Stimulated activated effector memory CD8-positive, alpha-beta T cell treated with anti-CD3 and anti-CD28 coated beads, Interleukin-12 subunit alpha, Interleukin-12 subunit beta, amount 100 ng/mL, for 72 hours (primary cell): Measurements from ENCODE around the gene PABPC1L2A.
"Not testable (repeated sequence)": the region's sequence is repeated elsewhere in the genome, so short reads cannot be mapped to it uniquely, and the experiment has no call there.

Source experiments
- ATAC-seq: fragments of 150-1000 bp; cut with Tn5 transposase; 2 replicates; pipeline ENCODE4 v1.10.0; 2021
- DNase-seq, 2 donors: peaks; one replicate each; pipeline ENCODE4 v3.0.0; 2021 to 2022; ENCODE audit warnings: low spot score in 2 of 2
- H3K27ac Mint-ChIP-seq: one replicate; pipeline ENCODE4 v1.8.0; 2022; ENCODE audit warnings: mild to moderate bottlenecking, mixed read lengths
- H3K36me3 Mint-ChIP-seq: one replicate; pipeline ENCODE4 v1.8.0; 2022; ENCODE audit warnings: mild to moderate bottlenecking, mixed read lengths
- H3K4me1 Mint-ChIP-seq: one replicate; pipeline ENCODE4 v1.8.0; 2022; ENCODE audit warnings: mixed read lengths
- H3K4me3 Mint-ChIP-seq: one replicate; pipeline ENCODE4 v1.8.0; 2022; ENCODE audit warnings: mild to moderate bottlenecking, mixed read lengths
- H3K9me3 Mint-ChIP-seq: one replicate; pipeline ENCODE4 v1.8.0; 2022; ENCODE audit warnings: mixed read lengths

PABPC1L2A gene

DNA sequence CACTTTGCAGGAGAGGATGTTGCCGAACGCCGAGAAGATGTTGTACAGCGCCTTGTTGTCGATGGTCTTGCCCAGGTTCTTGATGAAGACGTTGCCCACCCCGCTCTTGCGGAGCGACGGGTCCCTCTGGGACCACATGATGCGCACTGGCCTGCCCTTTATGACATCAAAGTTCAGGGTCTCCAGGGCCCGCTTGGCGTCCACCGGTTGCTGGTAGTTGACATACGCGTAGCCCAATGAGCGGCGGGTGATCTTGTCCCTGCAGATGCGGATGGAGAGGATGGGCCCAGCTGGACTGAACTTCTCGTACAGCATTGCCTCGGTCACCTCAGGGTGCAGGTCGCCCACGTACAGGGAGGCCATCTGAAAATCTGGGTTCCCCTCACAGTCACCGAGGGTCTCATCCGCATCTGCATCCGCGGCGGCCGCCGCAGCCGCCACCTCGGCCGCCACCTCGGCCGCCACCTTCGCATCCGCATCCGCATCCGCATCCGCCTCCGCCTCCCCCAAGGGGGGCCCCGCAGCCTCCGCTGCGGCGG lies at the start of gene PABPC1L2A:
PABPC1L2A (minus strand) TSS at position 489 of the 539 bp plus-strand sequence; CDS start at position 363, 126 bp downstream.
- H3K4me1 Mint-ChIP-seq, H3K4me3 Mint-ChIP-seq, ATAC-seq, DNase-seq, H3K9me3 Mint-ChIP-seq, H3K36me3 Mint-ChIP-seq, H3K27ac Mint-ChIP-seq: not testable (repeated sequence)

DNA sequence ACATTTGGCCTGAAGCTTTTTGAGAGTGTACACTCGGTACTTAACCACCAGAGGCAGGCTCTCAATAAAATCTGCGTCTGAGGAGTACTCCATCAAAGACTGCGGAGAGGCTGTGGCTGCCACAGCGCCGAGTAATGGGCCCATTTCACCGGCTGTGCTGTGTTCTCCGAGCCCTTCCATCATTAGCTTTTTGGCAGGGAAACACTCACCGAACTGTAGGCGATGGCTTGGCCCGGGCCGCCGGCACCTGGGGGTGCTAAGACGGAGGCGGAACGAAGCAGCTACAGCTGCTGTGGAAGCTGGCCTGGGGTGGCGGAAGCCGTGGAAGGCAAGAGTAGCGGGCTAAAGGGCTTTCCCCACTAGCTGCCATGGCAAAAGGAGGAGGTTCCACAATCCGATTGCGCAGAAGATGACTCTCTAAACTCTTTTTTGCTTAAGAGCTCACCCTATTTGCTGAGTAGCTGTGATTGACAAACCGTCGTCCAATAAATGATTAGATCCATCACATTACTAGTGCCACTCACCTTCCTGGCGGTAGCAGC lies 48.5 kb upstream of the PABPC1L2A start:
- no peak overlapping the region for H3K4me3 Mint-ChIP-seq

DNA sequence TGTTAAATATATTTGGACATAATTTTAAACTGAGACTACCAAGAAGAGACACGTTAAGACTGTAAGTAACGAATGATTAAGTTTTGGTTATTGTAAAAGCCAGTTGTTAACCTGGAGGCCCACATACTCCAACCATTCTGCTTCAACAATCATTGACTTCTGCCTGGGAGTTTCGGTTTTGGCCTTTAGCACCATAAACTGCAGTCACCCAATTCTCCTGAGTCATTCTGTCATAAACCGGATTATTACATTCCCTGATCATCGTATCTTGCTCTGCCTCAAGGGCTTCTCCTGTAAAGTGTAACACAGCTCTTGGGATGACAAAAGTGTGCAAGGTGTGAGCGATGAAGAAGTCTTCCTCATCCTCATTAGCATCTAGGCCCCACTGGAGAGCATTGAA lies 46.9 kb upstream of the PABPC1L2A start:
- Mint-ChIP-seq H3K4me1 (no peaks in the 10 kb centered on the region), H3K4me3 (no peak overlapping the region), H3K36me3 (no peaks in the 10 kb centered on the region), H3K9me3 (peaks cover 3% of the 10 kb centered on the region), H3K27ac (no peak overlapping the region)
- DNase-seq, result no peak
- ATAC-seq, result no peak

More for the DNA sequence above, 48.5 kb upstream of the PABPC1L2A start:
- H3K27ac Mint-ChIP-seq, result no peak overlapping the region
- no peak for ATAC-seq
- peaks cover 3% of the 10 kb centered on the region for H3K9me3 Mint-ChIP-seq
- H3K4me1 Mint-ChIP-seq, result no peaks in the 10 kb centered on the region
- DNase-seq, result no peak
- H3K36me3 Mint-ChIP-seq, result no peaks in the 10 kb centered on the region

DNA sequence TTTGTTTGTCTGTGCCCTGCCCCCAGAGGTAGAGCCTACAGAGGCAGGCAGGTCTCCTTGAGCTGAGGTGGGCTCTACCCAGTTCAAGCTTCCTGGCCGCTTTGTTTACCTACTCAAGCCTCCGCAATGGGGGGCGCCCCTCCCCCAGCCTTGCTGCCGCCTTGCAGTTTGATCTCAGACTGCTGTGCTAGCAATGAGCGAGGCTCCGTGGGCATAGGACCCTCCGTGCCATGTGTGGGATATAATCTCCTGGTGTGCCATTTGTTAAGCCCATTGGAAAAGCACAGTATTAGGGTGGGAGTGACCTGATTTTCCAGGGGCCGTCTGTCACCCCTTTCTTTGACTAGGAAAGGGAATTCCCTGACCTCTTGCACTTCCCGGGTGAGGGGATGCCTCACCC lies 20.2 kb upstream of the PABPC1L2A start:
- not testable (repeated sequence) for DNase-seq, ATAC-seq, H3K36me3 Mint-ChIP-seq, H3K4me1 Mint-ChIP-seq, H3K9me3 Mint-ChIP-seq, H3K27ac Mint-ChIP-seq, H3K4me3 Mint-ChIP-seq

DNA sequence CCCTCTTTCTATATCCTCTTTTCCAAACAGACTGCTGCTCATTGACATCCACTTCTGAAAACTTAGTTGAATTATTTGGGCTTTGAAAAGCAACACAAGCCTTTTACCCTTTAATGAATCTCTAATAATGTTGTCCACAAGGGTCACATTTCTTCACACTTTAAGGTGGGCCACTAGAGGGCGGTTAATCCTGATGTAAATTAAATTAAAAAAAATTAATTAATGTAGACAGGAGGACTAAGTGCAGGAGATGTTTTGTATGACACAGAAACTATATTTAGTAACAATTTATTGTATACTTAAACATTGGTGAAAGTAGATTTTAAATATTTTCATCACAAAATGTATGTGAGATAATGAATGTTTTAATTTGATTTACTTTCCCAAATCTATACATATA lies 7.5 kb upstream of the PABPC1L2A start:
- ATAC-seq, H3K27ac Mint-ChIP-seq, H3K4me3 Mint-ChIP-seq, H3K4me1 Mint-ChIP-seq, H3K36me3 Mint-ChIP-seq, H3K9me3 Mint-ChIP-seq, DNase-seq: not testable (repeated sequence)

DNA sequence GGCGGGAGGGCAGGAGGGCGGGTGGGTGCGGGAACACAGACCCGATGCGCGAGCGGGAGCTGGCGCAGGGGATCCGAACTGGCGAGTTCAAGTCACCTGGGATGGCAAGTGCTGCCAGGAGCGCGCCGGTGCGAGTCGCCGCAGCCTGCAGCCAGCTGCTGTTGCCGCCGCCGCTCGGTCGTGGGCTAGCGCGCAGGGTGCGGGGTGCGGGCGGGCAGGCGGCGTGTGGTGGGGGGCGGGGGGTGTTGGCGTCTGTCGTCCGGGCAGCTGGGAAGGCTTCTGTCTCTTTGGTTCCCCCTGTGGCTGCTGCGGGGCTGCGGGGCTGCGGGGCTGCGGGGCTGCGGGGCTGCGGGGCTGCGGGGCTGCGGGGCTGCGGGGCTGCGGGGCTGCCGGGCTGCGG lies 572 bp upstream of the PABPC1L2A start:
- ATAC-seq, H3K4me1 Mint-ChIP-seq, H3K4me3 Mint-ChIP-seq, H3K27ac Mint-ChIP-seq, H3K9me3 Mint-ChIP-seq, H3K36me3 Mint-ChIP-seq, DNase-seq: not testable (repeated sequence)

DNA sequence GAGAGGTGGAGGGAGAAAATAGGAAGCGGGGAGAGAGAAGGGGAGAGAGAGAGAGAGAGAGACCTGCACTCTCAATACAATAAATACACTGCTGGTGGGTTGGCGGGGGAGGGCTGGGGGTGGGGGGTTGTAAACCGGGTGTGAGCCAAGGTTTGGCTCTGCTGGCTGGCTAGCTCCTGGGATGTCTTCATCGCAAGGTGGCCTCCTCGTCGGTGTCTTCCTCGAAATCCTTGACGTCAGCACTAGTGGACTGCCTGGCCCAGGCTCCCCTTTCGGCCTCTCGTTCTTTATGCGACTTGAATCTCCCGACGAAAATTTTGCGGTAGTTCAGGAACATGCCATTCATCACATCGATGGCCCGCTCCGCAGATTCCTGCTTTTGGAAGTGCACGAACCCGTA lies 715 bp downstream of the PABPC1L2A start:
- H3K9me3 Mint-ChIP-seq, DNase-seq, H3K27ac Mint-ChIP-seq, H3K4me3 Mint-ChIP-seq, H3K4me1 Mint-ChIP-seq, H3K36me3 Mint-ChIP-seq, ATAC-seq: not testable (repeated sequence)

DNA sequence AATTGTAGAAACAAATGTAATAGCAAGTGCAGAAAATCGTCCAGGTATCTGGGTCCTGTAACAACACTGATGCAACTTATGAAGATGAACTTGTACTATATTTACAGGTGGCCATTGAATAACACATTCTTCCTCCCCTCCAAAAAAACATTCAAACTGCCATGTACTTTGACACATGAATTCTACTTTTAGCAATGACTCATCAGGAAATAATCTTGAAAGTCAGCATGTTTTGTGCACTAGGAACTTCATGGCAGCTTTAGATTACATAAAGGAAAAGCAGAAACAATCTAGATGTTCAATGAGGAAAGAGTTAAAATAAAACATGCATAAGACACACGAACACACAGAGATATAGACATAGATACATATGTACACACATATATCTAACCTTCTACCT lies 2.5 kb downstream of the PABPC1L2A start:
- ATAC-seq (no peak), DNase-seq (no peak)
- H3K36me3 Mint-ChIP-seq, result no peaks in the 10 kb centered on the region
- H3K9me3 Mint-ChIP-seq, result no peaks in the 10 kb centered on the region
- H3K4me3 Mint-ChIP-seq, result no peak overlapping the region
- H3K27ac Mint-ChIP-seq, result no peak overlapping the region
- no peaks in the 10 kb centered on the region for H3K4me1 Mint-ChIP-seq

DNA sequence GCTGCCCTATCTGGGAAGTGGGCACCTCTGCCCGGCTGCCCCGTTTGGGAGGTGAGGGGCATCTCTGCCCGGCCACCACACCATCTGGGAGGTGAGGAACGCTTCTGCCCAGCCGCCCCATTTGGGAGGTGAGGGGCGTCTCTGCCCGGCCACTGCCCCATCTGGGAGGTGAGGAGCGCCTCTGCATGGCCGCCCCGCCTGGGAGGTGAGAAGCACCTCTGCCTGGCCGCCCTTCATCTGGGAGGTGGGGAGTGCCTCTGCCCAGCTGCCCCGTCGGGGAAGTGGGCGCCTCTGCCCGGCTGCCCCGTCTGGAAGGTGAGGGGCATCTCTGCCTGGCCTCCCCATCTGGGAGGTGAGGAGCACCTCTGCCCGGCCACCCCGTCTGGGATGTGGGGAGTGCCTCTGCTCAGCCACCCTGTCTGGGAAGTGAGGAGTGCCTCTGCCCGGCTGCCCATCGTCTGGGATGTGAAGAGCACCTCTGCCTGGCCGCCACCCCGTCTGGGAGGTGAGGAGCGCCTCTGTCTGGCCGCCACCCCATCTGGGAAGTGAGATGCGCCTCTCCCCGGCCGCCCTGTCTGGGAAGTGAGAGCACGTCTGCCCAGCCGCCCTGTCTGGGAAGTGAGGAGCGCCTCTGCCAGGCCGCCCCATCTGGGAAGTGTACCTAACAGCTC lies 9.8 kb downstream of the PABPC1L2A start:
- H3K9me3 Mint-ChIP-seq, result peaks cover 8% of the 10 kb centered on the region
- H3K4me1 Mint-ChIP-seq, result no peaks in the 10 kb centered on the region
- no peak overlapping the region for H3K27ac Mint-ChIP-seq
- no peaks in the 10 kb centered on the region for H3K36me3 Mint-ChIP-seq
- ATAC-seq (no peak), DNase-seq (no peak)
- no peak overlapping the region for H3K4me3 Mint-ChIP-seq

DNA sequence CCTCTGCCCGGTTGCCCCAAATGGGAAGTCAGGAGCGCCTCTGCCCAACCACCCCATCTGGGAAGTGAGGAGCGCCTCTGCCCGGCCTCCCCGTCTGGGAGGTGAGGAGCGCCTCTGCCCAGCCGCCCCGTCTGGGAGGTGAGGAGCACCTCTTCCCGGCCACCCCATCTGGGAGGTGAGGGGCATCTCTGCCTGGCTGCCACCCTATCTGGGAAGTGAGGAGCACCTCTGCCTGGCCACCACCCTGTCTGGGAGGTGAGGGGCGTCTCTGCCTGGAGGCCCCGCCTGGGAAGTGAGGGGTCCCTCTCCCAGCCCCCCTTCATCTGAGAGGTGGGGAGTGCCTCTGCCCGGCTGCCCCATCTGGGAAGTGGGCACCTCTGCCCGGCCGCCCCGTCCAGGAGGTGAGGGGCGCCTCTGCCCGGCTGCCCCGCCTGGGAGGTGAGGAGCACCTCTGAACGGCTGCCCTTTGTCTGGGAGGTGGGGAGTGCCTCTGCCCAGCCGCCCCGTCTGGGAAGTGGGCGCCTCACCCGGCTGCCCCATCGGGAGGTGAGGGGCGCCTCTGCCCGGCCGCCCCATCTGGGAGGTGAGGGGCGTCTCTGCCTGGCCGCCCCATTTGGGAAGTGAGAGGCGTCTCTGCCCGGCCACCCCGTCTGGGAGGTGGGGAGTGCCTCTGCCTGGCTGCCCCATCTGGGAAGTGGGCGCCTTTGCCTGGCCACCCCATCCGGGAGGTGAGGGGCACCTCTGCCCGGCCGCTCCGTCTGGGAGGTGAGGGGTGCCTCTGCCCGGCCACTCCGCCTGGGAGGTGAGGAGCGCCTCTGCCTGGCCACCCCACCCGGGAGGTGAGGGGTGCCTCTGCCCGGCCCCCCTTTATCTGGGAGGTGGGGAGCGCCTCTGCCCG lies 10.6 kb downstream of the PABPC1L2A start:
- Mint-ChIP-seq H3K36me3 (no peaks in the 10 kb centered on the region), H3K27ac (no peak overlapping the region), H3K9me3 (peaks cover 8% of the 10 kb centered on the region), H3K4me1 (no peaks in the 10 kb centered on the region), H3K4me3 (no peak overlapping the region)
- no peak for ATAC-seq
- no peak for DNase-seq

DNA sequence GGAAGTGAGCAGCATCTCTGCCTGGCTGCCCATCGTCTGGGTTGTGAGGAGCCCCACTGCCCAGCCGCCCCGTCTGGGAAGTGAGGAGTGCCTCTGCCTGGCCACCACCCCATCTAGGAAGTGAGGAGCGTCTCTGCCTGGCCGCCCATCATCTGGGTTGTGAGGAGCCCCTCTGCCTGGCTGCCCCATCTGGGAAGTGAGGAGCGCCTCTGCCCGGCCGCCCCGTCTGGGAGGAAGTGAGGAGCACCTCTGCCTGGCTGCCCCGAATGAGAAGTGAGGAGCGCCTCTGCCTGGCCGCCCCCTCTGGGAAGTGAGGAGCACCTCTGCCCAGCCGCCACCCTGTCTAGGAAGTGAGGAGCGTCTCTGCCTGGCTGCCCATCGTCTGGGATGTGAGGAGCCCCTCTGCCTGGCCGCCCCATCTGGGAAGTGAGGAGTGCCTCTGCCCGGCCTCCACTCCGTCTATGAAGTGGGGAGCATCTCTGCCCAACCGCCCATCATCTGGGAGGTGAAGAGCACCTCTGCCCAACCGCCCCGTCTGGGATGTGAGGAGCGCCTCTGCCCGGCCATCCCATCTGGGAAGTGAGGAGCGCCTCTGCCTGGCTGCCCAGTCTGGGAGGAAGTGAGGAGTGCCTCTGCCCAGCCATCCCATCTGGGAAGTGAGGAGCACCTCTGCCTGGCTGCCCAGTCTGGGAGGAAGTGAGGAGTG lies 11.4 kb downstream of the PABPC1L2A start:
- not testable (repeated sequence) for H3K4me1 Mint-ChIP-seq, DNase-seq, H3K27ac Mint-ChIP-seq, H3K9me3 Mint-ChIP-seq, H3K4me3 Mint-ChIP-seq, H3K36me3 Mint-ChIP-seq, ATAC-seq

DNA sequence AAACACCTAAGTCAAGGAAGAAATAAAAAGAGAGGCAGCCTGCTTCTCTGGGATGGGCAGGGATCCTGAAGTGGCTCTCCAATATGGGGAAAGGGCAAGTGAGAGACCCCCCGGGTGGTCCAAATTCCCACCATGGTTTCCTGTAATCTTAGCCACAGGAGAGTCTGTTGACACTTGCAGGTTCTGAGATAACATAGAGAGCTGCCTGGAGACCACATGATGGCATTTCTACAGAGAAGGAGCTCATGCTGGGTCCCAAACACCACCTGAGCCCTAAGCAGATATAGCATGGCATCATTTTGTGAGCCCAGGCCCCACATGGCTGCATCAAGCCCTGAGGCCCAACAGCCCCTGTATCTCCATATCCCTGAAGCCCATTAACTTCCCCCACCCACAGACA lies 50.4 kb downstream of the PABPC1L2A start:
- H3K4me3 Mint-ChIP-seq, result no peak overlapping the region
- H3K36me3 Mint-ChIP-seq, result no peaks in the 10 kb centered on the region
- H3K4me1 Mint-ChIP-seq, result no peaks in the 10 kb centered on the region
- peaks cover 10% of the 10 kb centered on the region for H3K9me3 Mint-ChIP-seq
- DNase-seq, result no peak
- no peak overlapping the region for H3K27ac Mint-ChIP-seq
- ATAC-seq, result no peak
